ENCODE measurements around the gene COL20A1. TPM values are rescaled to one million over a fixed set of nuclear protein-coding genes. Genes with fewer than 3 reads are reported as not detected.
A peak's percentile ranks its signal among the peaks of the same experiment; 100 is the strongest.

The COL20A1 gene
- total RNA-seq, 6 experiments from 2014 or later, result not detected

DNA sequence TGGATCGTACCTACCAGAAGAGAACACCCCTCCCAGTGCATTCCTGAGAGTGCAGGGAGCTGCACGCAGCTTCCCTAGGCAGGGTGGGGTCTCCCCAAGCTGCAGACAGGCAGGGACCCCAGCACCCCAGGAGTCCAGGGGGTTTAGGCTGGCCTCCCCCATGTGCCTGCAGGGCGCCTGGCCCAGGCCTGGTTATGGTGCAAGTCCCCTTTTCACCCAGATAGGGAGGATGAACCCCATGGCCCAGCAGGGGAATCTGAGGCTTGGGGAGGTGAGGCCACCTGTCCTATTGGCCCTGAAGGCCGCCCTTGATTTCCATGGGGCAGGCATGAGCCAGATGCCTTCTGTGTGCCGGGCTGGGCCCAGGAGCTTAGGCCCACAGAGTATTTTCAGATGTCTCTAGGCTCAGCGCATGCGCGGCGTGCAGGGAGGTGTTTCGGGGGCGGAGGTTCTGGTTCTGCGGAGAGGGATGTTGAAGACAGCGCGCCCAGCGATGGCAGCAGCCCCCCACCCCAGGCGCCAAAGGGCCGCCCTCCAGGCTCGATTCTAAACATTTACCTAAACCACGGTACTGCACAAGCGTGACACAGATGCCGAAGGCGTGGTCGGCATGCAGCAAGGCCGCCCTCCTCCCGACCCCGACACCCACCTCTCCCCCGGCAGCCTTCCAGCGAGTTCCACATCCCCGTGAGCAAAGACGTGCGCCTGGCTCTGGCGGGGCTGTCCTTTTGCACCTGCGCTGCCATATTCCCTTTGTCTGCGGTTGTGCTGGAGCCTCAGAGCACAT lies 29.4 kb downstream of the COL20A1 start:
- WGBS (ENCODE audit: insufficient coverage, low coverage, low lambda C conversion rate, missing lambda C conversion rate), result 40% methylated on average over 2 of the region's 34 CpGs

DNA sequence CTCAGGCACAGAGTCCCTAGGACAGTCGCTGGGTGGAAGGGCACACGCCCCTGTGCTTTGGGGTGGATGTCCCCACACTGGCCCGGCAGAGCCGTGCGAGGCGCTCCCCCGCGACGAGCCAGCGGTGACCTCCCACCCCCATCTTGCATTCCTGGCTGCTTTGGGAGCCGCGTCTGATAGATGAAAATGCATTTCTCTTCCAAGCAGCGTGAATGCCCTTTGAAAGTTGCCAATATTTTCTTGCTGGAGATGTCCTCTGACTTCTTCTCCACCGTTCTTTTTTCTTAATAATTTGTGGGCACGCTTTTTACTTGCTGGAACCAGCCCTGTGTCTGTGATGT lies 29.9 kb downstream of the COL20A1 start:
- Histone ChIP-seq H3K36me3 (no peaks in the 10 kb centered on the region), H3K27ac (no peak overlapping the region), H3K4me3 (no peak overlapping the region), H3K4me1 (no peaks in the 10 kb centered on the region), H3K9me3 (no peaks in the 10 kb centered on the region), H3K27me3 (no peaks in the 10 kb centered on the region)
- ATAC-seq, result no peak
- WGBS (ENCODE audit: insufficient coverage, low coverage, low lambda C conversion rate, missing lambda C conversion rate), result 38% methylated on average over 12 of the region's 15 CpGs
- TF ChIP-seq, protein P1, sequence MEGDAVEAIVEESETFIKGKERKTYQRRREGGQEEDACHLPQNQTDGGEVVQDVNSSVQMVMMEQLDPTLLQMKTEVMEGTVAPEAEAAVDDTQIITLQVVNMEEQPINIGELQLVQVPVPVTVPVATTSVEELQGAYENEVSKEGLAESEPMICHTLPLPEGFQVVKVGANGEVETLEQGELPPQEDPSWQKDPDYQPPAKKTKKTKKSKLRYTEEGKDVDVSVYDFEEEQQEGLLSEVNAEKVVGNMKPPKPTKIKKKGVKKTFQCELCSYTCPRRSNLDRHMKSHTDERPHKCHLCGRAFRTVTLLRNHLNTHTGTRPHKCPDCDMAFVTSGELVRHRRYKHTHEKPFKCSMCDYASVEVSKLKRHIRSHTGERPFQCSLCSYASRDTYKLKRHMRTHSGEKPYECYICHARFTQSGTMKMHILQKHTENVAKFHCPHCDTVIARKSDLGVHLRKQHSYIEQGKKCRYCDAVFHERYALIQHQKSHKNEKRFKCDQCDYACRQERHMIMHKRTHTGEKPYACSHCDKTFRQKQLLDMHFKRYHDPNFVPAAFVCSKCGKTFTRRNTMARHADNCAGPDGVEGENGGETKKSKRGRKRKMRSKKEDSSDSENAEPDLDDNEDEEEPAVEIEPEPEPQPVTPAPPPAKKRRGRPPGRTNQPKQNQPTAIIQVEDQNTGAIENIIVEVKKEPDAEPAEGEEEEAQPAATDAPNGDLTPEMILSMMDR (IDR thresholded peaks at IDR 0.05), result no peak
- no peak for TF ChIP-seq POLR2A (IDR thresholded peaks at IDR 0.05)
- DNase-seq, result no peak
- intact Hi-C loops (cut with DNase I), result no loop called here

More for the DNA sequence above, 29.4 kb downstream of the COL20A1 start:
- DNase-seq, result peak in 1 of 3 donors; percentile 52
- no peaks in the 10 kb centered on the region for H3K4me1 ChIP-seq
- no peaks in the 10 kb centered on the region for H3K36me3 ChIP-seq
- TF ChIP-seq, protein P1 (IDR thresholded peaks at IDR 0.05), result no peak
- TF ChIP-seq POLR2A (IDR thresholded peaks at IDR 0.05), result no peak
- H3K9me3 ChIP-seq, result no peaks in the 10 kb centered on the region
- intact Hi-C loops (cut with DNase I), result no loop called here
- H3K27me3 ChIP-seq, result no peaks in the 10 kb centered on the region
- H3K4me3 ChIP-seq, result no peak overlapping the region
- no peak overlapping the region for H3K27ac ChIP-seq
- no peak for ATAC-seq

DNA sequence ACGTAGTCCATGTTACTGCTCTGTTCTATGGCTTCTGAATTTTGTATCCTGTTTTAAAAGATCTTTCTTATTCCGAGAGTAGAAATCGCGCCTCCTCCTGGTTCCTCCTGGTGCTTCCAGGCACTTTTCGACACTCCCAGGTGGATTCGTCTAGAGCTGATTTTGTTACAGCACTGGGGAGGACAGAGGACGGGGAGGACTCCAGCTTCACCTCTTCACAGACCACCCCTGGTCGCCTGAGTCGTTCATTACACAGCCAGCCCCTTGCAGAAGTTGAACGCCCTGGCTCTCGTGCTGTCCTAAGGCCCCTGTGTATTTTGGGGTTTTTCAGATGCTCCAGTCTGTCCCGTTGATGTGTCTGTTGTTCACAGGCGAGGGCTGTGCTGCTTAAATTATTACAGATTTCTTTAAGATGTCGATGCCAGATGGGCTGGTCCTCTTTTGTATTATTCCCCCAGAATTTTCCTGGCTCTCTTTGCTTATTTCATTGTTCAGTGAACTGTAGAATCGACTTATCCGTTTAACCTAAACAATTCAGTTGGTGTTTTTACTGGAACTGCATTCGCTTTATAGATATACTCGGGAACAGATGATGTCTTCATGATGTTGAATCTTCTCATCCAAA lies 30.5 kb downstream of the COL20A1 start:
- Histone ChIP-seq H3K36me3 (no peaks in the 10 kb centered on the region), H3K9me3 (no peaks in the 10 kb centered on the region), H3K27me3 (no peaks in the 10 kb centered on the region), H3K4me1 (no peaks in the 10 kb centered on the region), H3K4me3 (no peak overlapping the region), H3K27ac (no peak overlapping the region)
- DNase-seq, result peak in 1 of 3 donors; percentile 18
- TF ChIP-seq, protein P1 (IDR thresholded peaks at IDR 0.05), result no peak
- TF ChIP-seq POLR2A (IDR thresholded peaks at IDR 0.05), result no peak
- WGBS (ENCODE audit: insufficient coverage, low coverage, low lambda C conversion rate, missing lambda C conversion rate), result 65% methylated on average over 17 of the region's 18 CpGs
- ATAC-seq, result no peak
- intact Hi-C loops (cut with DNase I), result no loop called here

- Histone ChIP-seq H3K36me3 (no peaks in the 10 kb centered on the region), H3K4me3 (no peak overlapping the region), H3K4me1 (no peaks in the 10 kb centered on the region), H3K9me3 (no peaks in the 10 kb centered on the region), H3K27me3 (no peaks in the 10 kb centered on the region), H3K27ac (no peak overlapping the region)
- intact Hi-C loops (cut with DNase I), result no loop called here
- peak in 1 of 3 donors; percentile 45 for DNase-seq
- no peak for ATAC-seq
- TF ChIP-seq, protein P1 (IDR thresholded peaks at IDR 0.05), result no peak
- TF ChIP-seq POLR2A (IDR thresholded peaks at IDR 0.05), result no peak
- 0% methylated on average over 2 of the region's 10 CpGs for WGBS (ENCODE audit: insufficient coverage, low coverage, low lambda C conversion rate, missing lambda C conversion rate)
Observed at GRCh38 chr20:63325021-63325471, 32.1 kb downstream of the COL20A1 start.

All from right lobe of liver (tissue), 6 donors.